Urinary bladder (tissue), 4 donors: ENCODE results near the gene ZNF385D. TPM values are rescaled to one million over a fixed set of nuclear protein-coding genes. Genes with fewer than 3 reads are reported as not detected.
"Not testable (repeated sequence)": the region's sequence is repeated elsewhere in the genome, so short reads cannot be mapped to it uniquely, and the experiment has no call there.

Source experiments
- DNase-seq: peaks from one replicate; pipeline ENCODE4 v3.0.0-alpha.2; 2015; ENCODE audit errors: extremely low spot score
- H3K27ac ChIP-seq: one replicate; pipeline ENCODE4 v1.5.1; 2013; ENCODE audit warnings: low read depth, mild to moderate bottlenecking, moderate library complexity
- H3K36me3 ChIP-seq: one replicate; pipeline ENCODE4 v1.6.1; 2013; ENCODE audit warnings: mild to moderate bottlenecking, moderate library complexity; ENCODE audit not compliant: insufficient read depth
- H3K4me1 ChIP-seq: one replicate; pipeline ENCODE4 v1.6.1; 2013; ENCODE audit warnings: mild to moderate bottlenecking, moderate library complexity; ENCODE audit not compliant: insufficient read depth
- H3K4me3 ChIP-seq: one replicate; pipeline ENCODE4 v1.5.1; 2013; ENCODE audit warnings: low read depth, low read length
- whole genome bisulfite sequencing: extraction: QIAGEN DNeasy Blood & Tissue Kit; methylation state at CpG from one replicate; pipeline ENCODE4 v1.1.7; 2013; 5-methylcytosine and 5-hydroxymethylcytosine counted together
- polyA plus RNA-seq: library from polyadenylated mRNA; stranded (reverse); fragments of 200-250 nt; gene quantifications from one replicate; pipeline ENCODE4 v1.2.3, GENCODE V29; 2013
- total RNA-seq: library from RNA; depleted of rRNA; stranded (reverse); fragments of >200 nt; gene quantifications from one replicate; pipeline ENCODE4 v1.2.3, GENCODE V29; 2014
- donor health status: healthy with polysubstance abuse.
- donor health status: healthy.

The ZNF385D gene
- total and polyA plus RNA-seq, 2 donors, result 2.4 to 46.2 TPM

GRCh38 chr3:21405671-21406667, 345.0 kb downstream of the ZNF385D start:
- 91% methylated on average over 47 of the region's 47 CpGs for WGBS
- Histone ChIP-seq H3K36me3 (no peaks in the 10 kb centered on the region), H3K4me3 (no peak overlapping the region), H3K4me1 (no peaks in the 10 kb centered on the region), H3K27ac (no peak overlapping the region)
- no peak for DNase-seq

GRCh38 chr3:21398461-21398860, 352.5 kb downstream of the ZNF385D start:
- Histone ChIP-seq H3K36me3 (no peaks in the 10 kb centered on the region), H3K27ac (no peak overlapping the region), H3K4me1 (no peaks in the 10 kb centered on the region), H3K4me3 (no peak overlapping the region)
- 83% methylated on average over 4 of the region's 4 CpGs for WGBS
- DNase-seq, result no peak

- 66% methylated on average over 4 of the region's 4 CpGs for WGBS
- H3K27ac ChIP-seq, result no peak overlapping the region
- H3K4me3 ChIP-seq, result no peak overlapping the region
- H3K36me3 ChIP-seq, result no peaks in the 10 kb centered on the region
- DNase-seq, result no peak
- H3K4me1 ChIP-seq, result no peaks in the 10 kb centered on the region
Observed at GRCh38 chr3:21393683-21394311, 357.2 kb downstream of the ZNF385D start.

GRCh38 chr3:21392526-21392925, 358.5 kb downstream of the ZNF385D start:
- Histone ChIP-seq H3K4me3 (no peak overlapping the region), H3K36me3 (no peaks in the 10 kb centered on the region), H3K27ac (no peak overlapping the region), H3K4me1 (no peaks in the 10 kb centered on the region)
- 20% methylated on average over 1 of the region's 1 CpG for WGBS
- DNase-seq, result no peak

GRCh38 chr3:21390856-21391255, 360.2 kb downstream of the ZNF385D start:
- DNase-seq, result no peak
- 42% methylated on average over 1 of the region's 1 CpG for WGBS
- Histone ChIP-seq H3K27ac (no peak overlapping the region), H3K4me3 (no peak overlapping the region), H3K36me3 (no peaks in the 10 kb centered on the region), H3K4me1 (no peaks in the 10 kb centered on the region)

- Histone ChIP-seq H3K36me3 (no peaks in the 10 kb centered on the region), H3K27ac (no peak overlapping the region), H3K4me1 (no peaks in the 10 kb centered on the region), H3K4me3 (no peak overlapping the region)
- 26% methylated on average over 3 of the region's 3 CpGs for WGBS
- DNase-seq, result no peak
Observed at GRCh38 chr3:21390136-21390535, 360.9 kb downstream of the ZNF385D start.

GRCh38 chr3:21387142-21387826, 363.7 kb downstream of the ZNF385D start:
- H3K4me1 ChIP-seq, H3K4me3 ChIP-seq, H3K27ac ChIP-seq, DNase-seq, H3K36me3 ChIP-seq: not testable (repeated sequence)
- WGBS, result 93% methylated on average over 30 of the region's 30 CpGs

GRCh38 chr3:21378036-21378435, 373.0 kb downstream of the ZNF385D start:
- not testable (repeated sequence) for DNase-seq, H3K27ac ChIP-seq, H3K4me1 ChIP-seq, H3K36me3 ChIP-seq, H3K4me3 ChIP-seq
- 89% methylated on average over 5 of the region's 5 CpGs for WGBS

- no peak overlapping the region for H3K27ac ChIP-seq
- no peaks in the 10 kb centered on the region for H3K36me3 ChIP-seq
- H3K4me3 ChIP-seq, result no peak overlapping the region
- no peak for DNase-seq
- H3K4me1 ChIP-seq, result no peaks in the 10 kb centered on the region
Observed at GRCh38 chr3:21377071-21377769, 373.8 kb downstream of the ZNF385D start.

- DNase-seq, result no peak
- no peak overlapping the region for H3K27ac ChIP-seq
- 61% methylated on average over 5 of the region's 5 CpGs for WGBS
- H3K36me3 ChIP-seq, result no peaks in the 10 kb centered on the region
- H3K4me3 ChIP-seq, result no peak overlapping the region
- H3K4me1 ChIP-seq, result no peaks in the 10 kb centered on the region
Observed at GRCh38 chr3:21372316-21372715, 378.7 kb downstream of the ZNF385D start.
